IPS-20b (cell line): Measurements from ENCODE around the gene YY1AP1.
"Not testable (repeated sequence)": the region's sequence is repeated elsewhere in the genome, so short reads cannot be mapped to it uniquely, and the experiment has no call there.

Experiments used
- H3K27ac ChIP-seq: one replicate; pipeline ENCODE4 v1.5.1; 2013; ENCODE audit warnings: low read length
- H3K27me3 ChIP-seq: 2 replicates; pipeline ENCODE4 v1.6.1; 2013; ENCODE audit warnings: mild to moderate bottlenecking, low read length, inconsistent platforms; ENCODE audit not compliant: insufficient read depth
- H3K36me3 ChIP-seq: 2 replicates; pipeline ENCODE4 v1.6.1; 2013; ENCODE audit warnings: low read depth, mild to moderate bottlenecking, inconsistent platforms, low read length, moderate library complexity; ENCODE audit not compliant: insufficient read depth
- H3K4me1 ChIP-seq: 2 replicates; pipeline ENCODE4 v1.6.1; 2013; ENCODE audit warnings: mild to moderate bottlenecking, control low read depth, inconsistent platforms, low read length, moderate library complexity; ENCODE audit not compliant: insufficient read depth
- H3K4me3 ChIP-seq: 2 replicates; pipeline ENCODE4 v1.5.1; 2013; ENCODE audit warnings: mild to moderate bottlenecking, low read length, inconsistent platforms
- H3K9ac ChIP-seq: 2 replicates; pipeline ENCODE4 v1.6.1; 2013; ENCODE audit warnings: low read depth, mild to moderate bottlenecking, inconsistent platforms, low read length, moderate library complexity
- H3K9me3 ChIP-seq: 2 replicates; pipeline ENCODE4 v1.6.1; 2013; ENCODE audit warnings: mild to moderate bottlenecking, low read depth, low read length, inconsistent platforms; ENCODE audit not compliant: insufficient read depth

YY1AP1 gene

DNA sequence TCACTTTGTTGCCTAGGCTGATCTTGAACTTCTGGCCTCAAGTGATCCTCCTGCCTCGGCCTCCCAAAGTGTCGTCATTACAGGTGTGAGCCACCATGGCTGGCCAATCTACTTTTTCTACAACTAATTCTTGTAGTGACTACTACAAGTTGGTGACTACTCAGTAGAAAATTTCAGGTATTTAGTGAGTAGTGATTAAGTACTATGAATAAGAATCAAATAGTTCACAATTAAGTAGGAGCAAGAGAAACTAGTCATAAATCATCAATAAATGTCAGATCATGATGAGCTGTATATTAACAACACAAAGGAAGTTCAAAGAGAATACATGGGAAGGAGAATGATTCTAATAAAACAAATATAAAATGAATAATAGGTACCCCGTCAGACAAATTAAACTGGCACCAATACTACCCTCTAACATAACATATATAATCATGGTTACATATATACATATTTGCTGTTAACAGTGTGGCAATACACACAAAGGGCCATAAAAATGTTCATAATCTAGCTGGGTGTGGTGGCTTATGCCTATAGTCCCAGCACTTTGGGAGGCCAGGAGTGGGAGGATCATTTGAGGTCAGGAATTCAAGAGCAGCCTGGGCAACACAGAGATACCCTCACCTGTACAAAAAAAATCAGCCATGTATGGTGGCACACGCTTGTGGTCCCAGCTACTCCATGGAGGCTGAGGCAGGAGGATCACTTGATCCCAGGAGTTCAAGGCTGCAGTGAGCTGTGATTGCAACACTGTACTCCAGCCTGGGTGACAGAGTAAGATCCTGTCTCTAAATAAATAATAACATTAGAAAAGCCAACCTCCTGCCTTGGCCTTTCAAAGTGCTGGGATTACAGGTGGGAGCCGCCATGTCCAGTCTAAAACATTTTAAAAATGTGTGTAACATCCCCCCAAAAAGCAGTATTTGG lies 19.1 kb downstream of the YY1AP1 start:
- no peaks in the 10 kb centered on the region for H3K27me3 ChIP-seq
- peaks cover 88% of the 10 kb centered on the region for H3K36me3 ChIP-seq
- H3K4me3 ChIP-seq, result no peak overlapping the region
- H3K4me1 ChIP-seq, result no peaks in the 10 kb centered on the region
- H3K9me3 ChIP-seq, result no peaks in the 10 kb centered on the region
- no peak overlapping the region for H3K9ac ChIP-seq
- H3K27ac ChIP-seq, result no peak overlapping the region

GRCh38 chr1:155661239-155661638 lies 27.3 kb downstream of the YY1AP1 start:
- not testable (repeated sequence) for H3K9me3 ChIP-seq, H3K4me1 ChIP-seq, H3K9ac ChIP-seq, H3K27me3 ChIP-seq, H3K27ac ChIP-seq, H3K4me3 ChIP-seq
- H3K36me3 ChIP-seq, result peaks cover 66% of the 10 kb centered on the region

DNA sequence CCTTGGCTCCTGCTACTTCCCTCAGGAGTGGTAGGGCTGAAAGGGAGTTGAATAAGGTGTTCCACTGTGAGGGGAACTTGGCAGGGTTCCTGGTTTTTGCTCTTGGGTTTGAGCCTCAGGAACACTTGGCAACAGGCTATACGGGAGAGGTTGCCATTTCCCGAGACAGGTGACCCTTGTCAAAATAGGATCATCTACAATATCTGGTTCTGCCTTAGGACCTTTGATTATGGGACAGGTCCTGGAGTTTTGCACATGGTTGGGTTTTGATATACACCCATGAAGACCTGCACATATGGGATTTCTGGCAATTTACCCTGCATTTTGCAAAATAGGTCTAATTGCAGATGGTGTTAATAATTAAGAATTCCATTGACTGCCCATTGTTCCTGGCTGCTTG lies 31.1 kb downstream of the YY1AP1 start:
- H3K27ac ChIP-seq, result no peak overlapping the region
- no peak overlapping the region for H3K9ac ChIP-seq
- H3K27me3 ChIP-seq, result 0 out of 2 replicates have a peak, but pooled peaks cover 7% of the 10 kb centered on the region
- no peak overlapping the region for H3K4me3 ChIP-seq
- no peaks in the 10 kb centered on the region for H3K4me1 ChIP-seq
- no peaks in the 10 kb centered on the region for H3K9me3 ChIP-seq
- peaks cover 35% of the 10 kb centered on the region for H3K36me3 ChIP-seq

GRCh38 chr1:155652951-155653350 lies 35.6 kb downstream of the YY1AP1 start:
- Histone ChIP-seq H3K9me3 (peaks cover 10% of the 10 kb centered on the region; the same call in 1 of the 2 replicates), H3K9ac (no peak overlapping the region), H3K36me3 (no peaks in the 10 kb centered on the region), H3K27ac (no peak overlapping the region), H3K4me1 (peaks cover 5% of the 10 kb centered on the region), H3K27me3 (0 out of 2 replicates have a peak, but pooled peaks cover 7% of the 10 kb centered on the region), H3K4me3 (no peak overlapping the region)

- H3K9me3 ChIP-seq, result peaks cover 10% of the 10 kb centered on the region; the same call in 1 of the 2 replicates
- no peak overlapping the region for H3K9ac ChIP-seq
- H3K36me3 ChIP-seq, result no peaks in the 10 kb centered on the region
- H3K4me3 ChIP-seq, result no peak overlapping the region
- H3K4me1 ChIP-seq, result peaks cover 5% of the 10 kb centered on the region
- 0 out of 2 replicates have a peak, but pooled peaks cover 7% of the 10 kb centered on the region for H3K27me3 ChIP-seq
- no peak overlapping the region for H3K27ac ChIP-seq
Measured at GRCh38 chr1:155651861-155652661, 36.5 kb downstream of the YY1AP1 start.

- Histone ChIP-seq H3K4me1 (peaks cover 5% of the 10 kb centered on the region), H3K36me3 (no peaks in the 10 kb centered on the region), H3K4me3 (no peak overlapping the region), H3K27me3 (0 out of 2 replicates have a peak, but pooled peaks cover 7% of the 10 kb centered on the region), H3K9ac (no peak overlapping the region), H3K9me3 (peaks cover 10% of the 10 kb centered on the region; the same call in 1 of the 2 replicates), H3K27ac (no peak overlapping the region)
Measured at GRCh38 chr1:155650231-155650757, 38.3 kb downstream of the YY1AP1 start.

GRCh38 chr1:155649676-155650075 lies 38.9 kb downstream of the YY1AP1 start:
- 0 out of 2 replicates have a peak, but pooled peaks cover 7% of the 10 kb centered on the region for H3K27me3 ChIP-seq
- H3K9me3 ChIP-seq, result peaks cover 10% of the 10 kb centered on the region; the same call in 1 of the 2 replicates
- H3K4me3 ChIP-seq, result no peak overlapping the region
- no peaks in the 10 kb centered on the region for H3K36me3 ChIP-seq
- H3K4me1 ChIP-seq, result peaks cover 5% of the 10 kb centered on the region
- H3K9ac ChIP-seq, result no peak overlapping the region
- H3K27ac ChIP-seq, result no peak overlapping the region

DNA sequence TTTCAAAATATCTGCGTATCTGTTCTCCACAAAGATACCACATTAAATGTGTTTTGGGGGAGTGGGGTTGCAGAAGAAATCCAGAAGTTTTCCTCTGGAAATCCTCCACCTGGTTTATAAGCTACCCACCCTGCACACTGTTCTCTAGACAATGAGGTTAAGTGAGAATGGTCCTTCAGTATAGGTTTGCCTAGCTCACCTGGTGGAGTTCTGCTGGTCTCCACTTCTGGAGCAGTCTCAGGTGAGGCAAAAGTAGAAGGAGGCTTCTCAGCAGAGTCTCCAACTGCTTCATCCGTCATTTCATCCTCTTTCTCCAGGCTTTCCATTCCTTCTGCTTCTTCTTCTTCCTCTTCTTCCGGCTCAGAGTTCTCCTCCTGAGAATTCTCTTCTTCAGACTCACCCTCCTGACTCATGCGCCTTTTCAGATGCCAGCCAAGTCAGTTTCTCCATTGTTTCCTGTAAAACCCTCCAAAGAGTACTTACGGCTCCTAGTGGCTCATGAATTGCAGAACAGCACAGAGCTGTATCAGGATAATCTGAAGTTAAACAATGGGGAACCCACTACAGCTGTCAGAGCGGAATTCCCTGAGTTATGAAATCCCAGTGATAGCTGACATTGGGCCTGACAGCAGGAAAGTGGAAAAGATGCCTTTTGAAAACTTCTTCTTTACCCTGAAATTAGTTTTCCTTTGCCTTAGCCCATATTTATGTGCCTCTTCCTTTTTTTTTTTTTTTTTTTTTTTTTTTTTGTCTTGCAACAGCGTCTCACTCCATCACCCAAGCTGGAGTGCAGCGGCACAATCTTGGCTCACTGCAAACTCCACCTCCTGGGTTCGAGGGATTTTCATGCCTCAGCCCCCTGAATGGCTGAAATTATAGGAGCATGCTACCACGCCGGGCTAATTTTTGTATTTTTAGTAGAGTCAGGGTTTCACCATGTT lies 40.1 kb downstream of the YY1AP1 start:
- Histone ChIP-seq H3K9me3 (peaks cover 15% of the 10 kb centered on the region), H3K36me3 (no peaks in the 10 kb centered on the region), H3K4me1 (peaks cover 5% of the 10 kb centered on the region), H3K9ac (no peak overlapping the region), H3K27me3 (no peaks in the 10 kb centered on the region), H3K4me3 (peak overlapping the region; percentile 22; the same call in 1 of the 2 replicates), H3K27ac (no peak overlapping the region)

- peaks cover 2% of the 10 kb centered on the region; the same call in 1 of the 2 replicates for H3K4me1 ChIP-seq
- H3K4me3 ChIP-seq, result no peak overlapping the region
- no peaks in the 10 kb centered on the region; the same call in 1 of the 2 replicates for H3K36me3 ChIP-seq
- H3K9ac ChIP-seq, result no peak overlapping the region
- no peak overlapping the region for H3K27ac ChIP-seq
- H3K27me3 ChIP-seq, result no peaks in the 10 kb centered on the region
- peaks cover 35% of the 10 kb centered on the region for H3K9me3 ChIP-seq
Measured at GRCh38 chr1:155646307-155646706, 42.3 kb downstream of the YY1AP1 start.

GRCh38 chr1:155645648-155646047 lies 42.9 kb downstream of the YY1AP1 start:
- H3K9me3 ChIP-seq, result peaks cover 36% of the 10 kb centered on the region
- no peak overlapping the region for H3K4me3 ChIP-seq
- peaks cover 2% of the 10 kb centered on the region; the same call in 1 of the 2 replicates for H3K4me1 ChIP-seq
- no peak overlapping the region for H3K9ac ChIP-seq
- no peaks in the 10 kb centered on the region; the same call in 1 of the 2 replicates for H3K36me3 ChIP-seq
- no peak overlapping the region for H3K27ac ChIP-seq
- no peaks in the 10 kb centered on the region for H3K27me3 ChIP-seq
